GM19099 (cell line): ENCODE measurements around the gene INTS14.
A peak's percentile ranks its signal among the peaks of the same experiment; 100 is the strongest.

Source experiments
- POLR2A ChIP-seq: IDR thresholded peaks from 3 replicates; pipeline ENCODE4 v1.6.1; 2011; ENCODE audit warnings: low read depth; ENCODE audit not compliant: insufficient read length; ENCODE audit errors: extremely low read depth

Gene INTS14

GRCh38 chr15:65610871-65611718, at the start of gene INTS14:
Gene INTS14, minus strand, starts transcription at chr15:65611131. Its CDS starts 3,751 bp downstream, at chr15:65607380.
- TF ChIP-seq POLR2A: peak; percentile 88

- no peak for TF ChIP-seq POLR2A
These were observed 48.6 kb upstream of the INTS14 start for GRCh38 chr15:65659502-65660052.

GRCh38 chr15:65655457-65655856, 44.5 kb upstream of the INTS14 start:
- no peak for TF ChIP-seq POLR2A

GRCh38 chr15:65655026-65655425, 44.1 kb upstream of the INTS14 start:
- no peak for TF ChIP-seq POLR2A

- TF ChIP-seq POLR2A: no peak
These were observed 43.0 kb upstream of the INTS14 start for GRCh38 chr15:65653801-65654521.

- no peak for TF ChIP-seq POLR2A
These were observed 42.4 kb upstream of the INTS14 start for GRCh38 chr15:65653341-65653740.

GRCh38 chr15:65651831-65652749, 41.2 kb upstream of the INTS14 start:
- no peak for TF ChIP-seq POLR2A

GRCh38 chr15:65651042-65651322, 40.1 kb upstream of the INTS14 start:
- no peak for TF ChIP-seq POLR2A

GRCh38 chr15:65650312-65651041, 39.5 kb upstream of the INTS14 start:
- no peak for TF ChIP-seq POLR2A

GRCh38 chr15:65646486-65646885, 35.6 kb upstream of the INTS14 start:
- no peak for TF ChIP-seq POLR2A

- TF ChIP-seq POLR2A: no peak
These were observed 34.5 kb upstream of the INTS14 start for GRCh38 chr15:65645392-65645791.

- TF ChIP-seq POLR2A: no peak
These were observed 33.4 kb upstream of the INTS14 start for GRCh38 chr15:65644282-65644681.

- TF ChIP-seq POLR2A: no peak
These were observed 31.7 kb upstream of the INTS14 start for GRCh38 chr15:65642594-65642993.

GRCh38 chr15:65641768-65642475, 31.0 kb upstream of the INTS14 start:
- no peak for TF ChIP-seq POLR2A
